ENCODE results near the gene ITGB6.

The ITGB6 gene

GRCh38 chr2:160199683-160200389 is at the start of gene ITGB6:
Gene ITGB6 (minus strand): TSS chr2:160200272. CDS start chr2:160200063, 209 bp downstream.
- no peak for DNase-seq

- DNase-seq, result no peak
These were observed 47.4 kb upstream of the ITGB6 start for GRCh38 chr2:160247296-160248035.

- no peak for DNase-seq
These were observed 46.3 kb upstream of the ITGB6 start for GRCh38 chr2:160246356-160246755.

DNA sequence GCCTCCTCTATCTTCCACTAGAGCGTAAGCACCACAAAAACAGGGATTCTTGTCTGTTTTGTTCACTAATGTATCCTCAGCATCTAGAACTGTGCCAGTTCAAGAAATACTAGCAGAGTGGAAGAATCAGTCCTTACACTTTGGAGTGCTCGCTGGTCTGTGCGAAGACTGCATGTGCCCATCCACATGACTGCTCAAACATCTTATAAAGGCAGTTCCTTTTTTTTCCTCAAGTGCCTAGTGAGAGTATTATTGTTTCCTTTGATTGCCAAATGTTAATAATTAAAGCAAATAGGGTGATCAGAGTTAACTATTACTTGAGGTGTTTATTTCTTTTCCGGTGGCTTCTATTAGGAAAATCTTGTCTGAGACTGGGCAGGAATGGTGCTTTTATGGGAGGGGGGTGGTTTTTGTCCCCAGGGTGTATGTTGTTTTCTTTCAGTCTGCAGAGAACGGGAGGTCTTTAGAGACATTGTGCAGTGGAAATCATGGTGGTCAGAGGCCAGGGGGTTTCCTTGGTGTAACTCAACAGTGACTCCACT is 45.6 kb upstream of the ITGB6 start:
- DNase-seq, result no peak

DNA sequence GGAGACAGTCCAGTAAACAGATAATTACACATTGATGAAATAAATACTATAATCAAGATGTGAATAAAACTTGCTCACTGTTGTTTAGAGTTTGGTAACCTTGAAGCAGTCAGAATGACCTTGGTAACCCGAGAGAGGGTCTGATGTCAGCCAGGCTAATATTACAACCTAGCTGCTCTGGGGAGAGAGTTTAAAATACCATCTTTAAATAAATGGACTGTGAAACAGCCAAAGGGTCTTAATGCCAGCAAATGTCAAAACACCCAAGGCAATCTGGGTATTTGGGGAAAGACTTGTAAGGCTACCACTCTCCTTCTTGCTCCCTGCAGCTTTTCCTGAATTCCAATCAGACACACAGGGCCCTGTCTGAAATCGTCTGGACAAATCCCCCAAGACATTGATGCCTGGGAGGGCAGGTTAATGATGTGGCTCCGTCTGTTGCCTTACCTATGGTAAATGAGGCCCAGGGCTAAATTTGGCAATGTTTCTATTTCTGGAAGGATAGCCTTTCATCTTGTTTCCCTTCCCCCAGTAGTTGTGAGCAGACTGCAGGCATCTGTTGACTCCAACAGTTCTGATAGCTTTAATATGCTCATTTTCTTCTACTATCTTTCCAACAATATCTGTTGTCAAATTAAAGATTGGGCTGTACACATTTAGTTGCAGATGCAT is 43.0 kb upstream of the ITGB6 start:
- DNase-seq, result no peak

GRCh38 chr2:160241251-160242137 is 41.4 kb upstream of the ITGB6 start:
- DNase-seq, result no peak

DNA sequence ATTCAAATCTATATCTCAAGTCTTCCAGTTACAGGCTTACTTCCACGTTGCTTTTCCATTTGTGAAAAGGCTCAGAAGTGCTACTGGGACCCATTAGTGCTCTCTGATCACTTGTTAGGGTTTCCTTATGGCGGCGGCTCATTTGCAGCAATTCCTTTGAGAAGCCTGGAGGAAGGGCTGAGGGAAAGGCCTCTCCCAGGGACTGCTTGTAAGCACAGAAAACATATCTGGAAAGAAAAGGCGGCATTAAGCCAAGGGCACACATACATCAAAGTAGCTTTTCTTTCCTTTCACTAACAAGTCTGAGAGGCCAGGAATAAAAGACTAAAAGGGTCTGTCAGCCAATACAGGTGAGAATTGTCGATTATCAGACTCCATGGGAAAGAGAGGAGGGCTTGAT is 39.4 kb upstream of the ITGB6 start:
- no peak for DNase-seq

DNA sequence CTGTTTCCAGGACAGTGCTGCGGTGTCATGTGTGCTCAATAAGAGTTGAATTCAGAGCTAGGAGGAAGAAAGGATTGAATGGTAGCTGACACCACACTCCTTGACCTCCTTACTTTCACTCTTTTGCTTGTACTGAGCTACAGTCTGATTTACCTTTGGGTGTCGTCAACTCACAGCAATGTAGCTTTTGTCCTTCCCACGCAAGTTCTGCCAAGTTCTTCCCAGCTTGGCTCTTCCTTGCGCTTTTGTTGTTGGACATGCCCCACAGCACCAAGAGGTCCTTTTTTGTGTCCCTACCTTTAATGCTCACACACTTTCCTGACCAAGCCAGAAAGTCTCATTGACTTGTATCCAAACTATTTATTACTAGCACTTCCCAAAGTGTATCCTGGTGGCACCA is 38.3 kb upstream of the ITGB6 start:
- no peak for DNase-seq

GRCh38 chr2:160232905-160233475 is 32.9 kb upstream of the ITGB6 start:
- DNase-seq, result no peak

- no peak for DNase-seq
These were observed 29.5 kb upstream of the ITGB6 start for GRCh38 chr2:160229591-160229990.

GRCh38 chr2:160228141-160228917 is 28.3 kb upstream of the ITGB6 start:
- no peak for DNase-seq

GRCh38 chr2:160227293-160227915 is 27.3 kb upstream of the ITGB6 start:
- DNase-seq, result no peak

DNA sequence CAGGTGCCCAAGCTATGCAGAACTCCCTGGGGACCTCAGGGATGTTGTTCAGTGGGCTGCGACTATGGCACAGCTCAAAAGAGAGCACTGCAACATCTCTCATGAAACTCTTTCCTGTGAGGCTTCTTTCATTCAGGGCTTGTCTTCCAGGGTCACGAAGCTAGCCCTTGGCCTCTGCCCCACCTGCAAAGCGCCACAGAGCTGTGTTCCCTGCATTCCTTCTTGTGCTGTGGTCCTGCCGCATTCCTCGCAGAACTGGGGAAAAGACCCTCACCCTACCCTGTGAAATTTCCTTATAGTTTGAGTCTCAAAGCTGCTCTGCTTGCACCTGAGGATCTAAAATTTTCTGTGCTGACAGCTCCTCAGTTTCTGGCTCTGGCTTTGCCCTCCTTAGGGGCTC is 26.3 kb upstream of the ITGB6 start:
- DNase-seq, result no peak

- no peak for DNase-seq
These were observed 25.6 kb upstream of the ITGB6 start for GRCh38 chr2:160225722-160226121.

DNA sequence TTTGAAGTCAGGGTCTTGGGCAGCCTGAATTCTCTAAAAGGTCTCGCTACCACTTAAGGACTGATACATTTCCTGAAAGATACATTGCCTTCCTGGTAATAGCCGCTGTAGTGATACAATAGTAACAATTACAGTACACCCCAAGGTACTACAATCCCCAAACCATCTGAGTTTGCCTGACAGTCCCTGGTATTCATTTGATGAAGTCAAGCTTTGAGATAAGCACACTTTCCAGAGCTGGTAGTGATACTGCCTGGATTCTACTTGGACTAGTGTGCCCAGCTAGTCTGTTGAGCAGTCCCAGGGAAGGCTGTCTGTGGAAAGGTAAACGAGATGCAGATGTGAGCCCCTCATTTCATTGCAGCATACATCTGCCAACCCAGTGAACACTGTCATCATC is 24.4 kb upstream of the ITGB6 start:
- no peak for DNase-seq

- no peak for DNase-seq
These were observed 24.0 kb upstream of the ITGB6 start for GRCh38 chr2:160224060-160224459.

DNA sequence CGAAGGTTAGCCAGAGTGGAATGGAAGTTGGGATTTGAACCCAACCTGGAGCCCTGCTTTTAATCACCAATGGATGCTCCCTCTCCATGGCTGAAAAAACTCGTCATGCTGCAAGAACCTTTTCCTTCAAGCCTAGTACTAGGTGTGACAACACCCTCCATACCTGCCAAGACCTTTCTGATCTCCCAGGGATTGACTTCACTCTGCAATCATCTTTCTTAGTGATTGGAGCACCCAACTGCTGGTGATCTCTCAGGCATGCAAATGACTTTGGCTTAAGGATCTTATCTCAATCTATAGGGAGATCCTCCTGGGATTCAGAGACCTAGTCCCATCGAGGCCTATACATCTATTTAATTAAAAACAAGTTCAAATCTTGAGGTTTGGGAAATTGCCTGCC is 23.5 kb upstream of the ITGB6 start:
- no peak for DNase-seq

DNA sequence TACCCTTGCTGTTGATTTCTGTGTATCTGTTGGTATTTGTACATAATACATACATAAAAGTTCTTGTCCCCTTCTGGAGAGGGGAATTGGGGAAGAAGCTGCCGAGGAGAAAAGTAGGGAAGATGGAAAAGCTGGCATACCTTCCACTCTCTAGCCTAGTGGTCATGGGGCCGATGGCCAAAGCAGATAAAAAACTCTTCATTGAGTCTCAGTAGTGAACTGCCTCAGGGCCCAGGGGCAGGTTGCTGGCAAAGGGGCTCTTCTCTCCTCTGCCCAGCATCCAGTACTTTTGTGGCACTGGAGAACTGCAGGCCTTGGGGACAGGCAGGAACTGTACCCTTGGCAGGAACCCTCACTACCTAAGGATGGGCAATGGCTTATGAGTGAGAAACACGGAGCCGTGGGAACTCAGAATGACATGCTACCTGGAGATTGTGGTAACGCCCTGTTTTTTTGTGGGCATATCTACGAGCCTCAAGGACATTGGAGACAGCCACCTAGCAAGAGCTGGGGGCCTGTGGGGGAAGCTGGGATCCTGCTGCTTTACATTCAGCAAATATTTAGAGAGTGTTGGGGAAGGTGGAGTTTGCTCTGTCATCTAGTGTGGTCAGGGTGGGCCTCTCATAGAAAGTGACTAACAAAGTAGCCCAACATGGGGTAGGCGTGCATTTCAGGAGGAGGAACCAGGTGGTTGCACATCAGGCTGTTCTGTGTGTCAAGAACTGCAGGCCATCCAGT is 22.6 kb upstream of the ITGB6 start:
- DNase-seq, result no peak

- DNase-seq, result no peak
These were observed 21.6 kb upstream of the ITGB6 start for GRCh38 chr2:160221391-160222276.

All from hematopoietic multipotent progenitor cell treated with erythropoietin and hydrocortisone succinate and interleukin-3 and kit ligand, for 6 days (in vitro differentiated cells).